ENCODE measurements around the gene ENTPD8. TPM values are rescaled to one million over a fixed set of nuclear protein-coding genes. Genes with fewer than 3 reads are reported as not detected.

ENTPD8 gene
- total and polyA plus RNA-seq, 2 of the 13 experiments (the other 11 are each of a cell fraction or from before 2014, with no cell fraction given): 0.26 to 0.44 TPM

- no peak for TF ChIP-seq ZNF124 (CRISPR knock-in tag; IDR thresholded peaks at IDR 0.05)
- TF ChIP-seq, protein P1, sequence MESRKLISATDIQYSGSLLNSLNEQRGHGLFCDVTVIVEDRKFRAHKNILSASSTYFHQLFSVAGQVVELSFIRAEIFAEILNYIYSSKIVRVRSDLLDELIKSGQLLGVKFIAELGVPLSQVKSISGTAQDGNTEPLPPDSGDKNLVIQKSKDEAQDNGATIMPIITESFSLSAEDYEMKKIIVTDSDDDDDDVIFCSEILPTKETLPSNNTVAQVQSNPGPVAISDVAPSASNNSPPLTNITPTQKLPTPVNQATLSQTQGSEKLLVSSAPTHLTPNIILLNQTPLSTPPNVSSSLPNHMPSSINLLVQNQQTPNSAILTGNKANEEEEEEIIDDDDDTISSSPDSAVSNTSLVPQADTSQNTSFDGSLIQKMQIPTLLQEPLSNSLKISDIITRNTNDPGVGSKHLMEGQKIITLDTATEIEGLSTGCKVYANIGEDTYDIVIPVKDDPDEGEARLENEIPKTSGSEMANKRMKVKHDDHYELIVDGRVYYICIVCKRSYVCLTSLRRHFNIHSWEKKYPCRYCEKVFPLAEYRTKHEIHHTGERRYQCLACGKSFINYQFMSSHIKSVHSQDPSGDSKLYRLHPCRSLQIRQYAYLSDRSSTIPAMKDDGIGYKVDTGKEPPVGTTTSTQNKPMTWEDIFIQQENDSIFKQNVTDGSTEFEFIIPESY (CRISPR knock-in tag; IDR thresholded peaks at IDR 0.05): peak; percentile 53; the same call in 1 of the 2 replicates
- TF ChIP-seq, protein P2, sequence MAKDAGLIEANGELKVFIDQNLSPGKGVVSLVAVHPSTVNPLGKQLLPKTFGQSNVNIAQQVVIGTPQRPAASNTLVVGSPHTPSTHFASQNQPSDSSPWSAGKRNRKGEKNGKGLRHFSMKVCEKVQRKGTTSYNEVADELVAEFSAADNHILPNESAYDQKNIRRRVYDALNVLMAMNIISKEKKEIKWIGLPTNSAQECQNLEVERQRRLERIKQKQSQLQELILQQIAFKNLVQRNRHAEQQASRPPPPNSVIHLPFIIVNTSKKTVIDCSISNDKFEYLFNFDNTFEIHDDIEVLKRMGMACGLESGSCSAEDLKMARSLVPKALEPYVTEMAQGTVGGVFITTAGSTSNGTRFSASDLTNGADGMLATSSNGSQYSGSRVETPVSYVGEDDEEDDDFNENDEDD (CRISPR knock-in tag; IDR thresholded peaks at IDR 0.05; ENCODE audit: borderline replicate concordance): peak; percentile 25; the same call in 1 of the 2 replicates
- no peak for TF ChIP-seq KLF15 (CRISPR knock-in tag; IDR thresholded peaks at IDR 0.05; ENCODE audit: borderline replicate concordance)
- TF ChIP-seq SETDB1 (CRISPR knock-in tag; IDR thresholded peaks at IDR 0.05; ENCODE audit: borderline replicate concordance): 0 out of 2 replicates have a peak, but pooled peaks have one; percentile 21
- TF ChIP-seq NFE2L2 (IDR thresholded peaks at IDR 0.05; ENCODE audit: low read length): no peak
- no peak for TF ChIP-seq PHB2 (IDR thresholded peaks at IDR 0.05; ENCODE audit: partially characterized antibody)
- no peak for TF ChIP-seq MEIS1 (CRISPR knock-in tag; IDR thresholded peaks at IDR 0.05; ENCODE audit: borderline replicate concordance)
- TF ChIP-seq SRSF4 (IDR thresholded peaks at IDR 0.05; ENCODE audit: low read depth, low read length, poor library complexity, severe bottlenecking): no peak
- no peak for TF ChIP-seq ZNF619 (CRISPR knock-in tag; IDR thresholded peaks at IDR 0.05)
- no peak for TF ChIP-seq NONO (IDR thresholded peaks at IDR 0.05)
- no peak for TF ChIP-seq NONO (CRISPR knock-in tag; conservative IDR thresholded peaks at IDR 0.05)
- TF ChIP-seq, protein P3, sequence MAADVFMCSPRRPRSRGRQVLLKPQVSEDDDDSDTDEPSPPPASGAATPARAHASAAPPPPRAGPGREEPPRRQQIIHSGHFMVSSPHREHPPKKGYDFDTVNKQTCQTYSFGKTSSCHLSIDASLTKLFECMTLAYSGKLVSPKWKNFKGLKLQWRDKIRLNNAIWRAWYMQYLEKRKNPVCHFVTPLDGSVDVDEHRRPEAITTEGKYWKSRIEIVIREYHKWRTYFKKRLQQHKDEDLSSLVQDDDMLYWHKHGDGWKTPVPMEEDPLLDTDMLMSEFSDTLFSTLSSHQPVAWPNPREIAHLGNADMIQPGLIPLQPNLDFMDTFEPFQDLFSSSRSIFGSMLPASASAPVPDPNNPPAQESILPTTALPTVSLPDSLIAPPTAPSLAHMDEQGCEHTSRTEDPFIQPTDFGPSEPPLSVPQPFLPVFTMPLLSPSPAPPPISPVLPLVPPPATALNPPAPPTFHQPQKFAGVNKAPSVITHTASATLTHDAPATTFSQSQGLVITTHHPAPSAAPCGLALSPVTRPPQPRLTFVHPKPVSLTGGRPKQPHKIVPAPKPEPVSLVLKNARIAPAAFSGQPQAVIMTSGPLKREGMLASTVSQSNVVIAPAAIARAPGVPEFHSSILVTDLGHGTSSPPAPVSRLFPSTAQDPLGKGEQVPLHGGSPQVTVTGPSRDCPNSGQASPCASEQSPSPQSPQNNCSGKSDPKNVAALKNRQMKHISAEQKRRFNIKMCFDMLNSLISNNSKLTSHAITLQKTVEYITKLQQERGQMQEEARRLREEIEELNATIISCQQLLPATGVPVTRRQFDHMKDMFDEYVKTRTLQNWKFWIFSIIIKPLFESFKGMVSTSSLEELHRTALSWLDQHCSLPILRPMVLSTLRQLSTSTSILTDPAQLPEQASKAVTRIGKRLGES (CRISPR knock-in tag; IDR thresholded peaks at IDR 0.05; ENCODE audit: borderline replicate concordance): no peak
- no peak for TF ChIP-seq LCORL (IDR thresholded peaks at IDR 0.05)
- TF ChIP-seq LCORL (CRISPR knock-in tag; IDR thresholded peaks at IDR 0.05): no peak
- 0 out of 2 replicates have a peak, but pooled peaks have one; percentile 35 for TF ChIP-seq NFIB (CRISPR knock-in tag; IDR thresholded peaks at IDR 0.05; ENCODE audit: borderline replicate concordance)
- TF ChIP-seq, protein P4, sequence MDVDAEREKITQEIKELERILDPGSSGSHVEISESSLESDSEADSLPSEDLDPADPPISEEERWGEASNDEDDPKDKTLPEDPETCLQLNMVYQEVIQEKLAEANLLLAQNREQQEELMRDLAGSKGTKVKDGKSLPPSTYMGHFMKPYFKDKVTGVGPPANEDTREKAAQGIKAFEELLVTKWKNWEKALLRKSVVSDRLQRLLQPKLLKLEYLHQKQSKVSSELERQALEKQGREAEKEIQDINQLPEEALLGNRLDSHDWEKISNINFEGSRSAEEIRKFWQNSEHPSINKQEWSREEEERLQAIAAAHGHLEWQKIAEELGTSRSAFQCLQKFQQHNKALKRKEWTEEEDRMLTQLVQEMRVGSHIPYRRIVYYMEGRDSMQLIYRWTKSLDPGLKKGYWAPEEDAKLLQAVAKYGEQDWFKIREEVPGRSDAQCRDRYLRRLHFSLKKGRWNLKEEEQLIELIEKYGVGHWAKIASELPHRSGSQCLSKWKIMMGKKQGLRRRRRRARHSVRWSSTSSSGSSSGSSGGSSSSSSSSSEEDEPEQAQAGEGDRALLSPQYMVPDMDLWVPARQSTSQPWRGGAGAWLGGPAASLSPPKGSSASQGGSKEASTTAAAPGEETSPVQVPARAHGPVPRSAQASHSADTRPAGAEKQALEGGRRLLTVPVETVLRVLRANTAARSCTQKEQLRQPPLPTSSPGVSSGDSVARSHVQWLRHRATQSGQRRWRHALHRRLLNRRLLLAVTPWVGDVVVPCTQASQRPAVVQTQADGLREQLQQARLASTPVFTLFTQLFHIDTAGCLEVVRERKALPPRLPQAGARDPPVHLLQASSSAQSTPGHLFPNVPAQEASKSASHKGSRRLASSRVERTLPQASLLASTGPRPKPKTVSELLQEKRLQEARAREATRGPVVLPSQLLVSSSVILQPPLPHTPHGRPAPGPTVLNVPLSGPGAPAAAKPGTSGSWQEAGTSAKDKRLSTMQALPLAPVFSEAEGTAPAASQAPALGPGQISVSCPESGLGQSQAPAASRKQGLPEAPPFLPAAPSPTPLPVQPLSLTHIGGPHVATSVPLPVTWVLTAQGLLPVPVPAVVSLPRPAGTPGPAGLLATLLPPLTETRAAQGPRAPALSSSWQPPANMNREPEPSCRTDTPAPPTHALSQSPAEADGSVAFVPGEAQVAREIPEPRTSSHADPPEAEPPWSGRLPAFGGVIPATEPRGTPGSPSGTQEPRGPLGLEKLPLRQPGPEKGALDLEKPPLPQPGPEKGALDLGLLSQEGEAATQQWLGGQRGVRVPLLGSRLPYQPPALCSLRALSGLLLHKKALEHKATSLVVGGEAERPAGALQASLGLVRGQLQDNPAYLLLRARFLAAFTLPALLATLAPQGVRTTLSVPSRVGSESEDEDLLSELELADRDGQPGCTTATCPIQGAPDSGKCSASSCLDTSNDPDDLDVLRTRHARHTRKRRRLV (CRISPR knock-in tag; IDR thresholded peaks at IDR 0.05): no peak
- no peak for TF ChIP-seq NCOR1 (IDR thresholded peaks at IDR 0.05; ENCODE audit: borderline replicate concordance, low read length)
Observed at GRCh38 chr9:137484551-137485315, 43.6 kb upstream of the ENTPD8 start (continued).
